A549 treated with dexamethasone at 1 μM for 4 hours (cell line): ENCODE measurements around the gene DLGAP5. TPM values are rescaled to one million over a fixed set of nuclear protein-coding genes. Genes with fewer than 3 reads are reported as not detected.

ENCODE experiments used
- total RNA-seq: library from RNA; stranded (reverse); fragments of 200-300 nt; extraction: Qiagen RNA extraction; gene quantifications from 5 replicates; pipeline ENCODE4 v1.2.3, GENCODE V29; 2022

Gene DLGAP5
- 28.2 to 35.2 TPM (median 32.9 TPM) in 5 replicates for total RNA-seq

GRCh38 chr14:55191203-55192053 is at the start of gene DLGAP5:
TSS of gene DLGAP5 (minus strand) at chr14:55191585. CDS start at chr14:55189179, 2,406 bp downstream.

GRCh38 chr14:55129086-55129427 is 62.3 kb downstream of the DLGAP5 start, which contains the start of gene LGALS3:
TSS of gene LGALS3 (plus strand) at chr14:55129252. CDS start at chr14:55137374, 8,122 bp downstream.

Other genes with a start within 250 kb of the DLGAP5 start
- 10.2 to 13.7 TPM (median 11.9 TPM) in 5 replicates for gene WDHD1, start 164.5 kb downstream of the DLGAP5 start, total RNA-seq
- gene SOCS4, start 164.3 kb downstream of the DLGAP5 start, total RNA-seq: 8.9 to 11.6 TPM (median 9.5 TPM) in 5 replicates
- gene MAPK1IP1L, start 139.9 kb downstream of the DLGAP5 start, total RNA-seq: 108 to 153 TPM (median 140 TPM) in 5 replicates
- 155 to 178 TPM (median 164 TPM) in 5 replicates for gene LGALS3, start 62.3 kb downstream of the DLGAP5 start, total RNA-seq
- gene FBXO34, start 79.8 kb upstream of the DLGAP5 start, total RNA-seq: 11.9 to 16.7 TPM (median 15.8 TPM) in 5 replicates
- gene ATG14, start 220.2 kb upstream of the DLGAP5 start, total RNA-seq: 5.0 to 6.6 TPM (median 5.8 TPM) in 5 replicates
- gene TBPL2, start 249.0 kb upstream of the DLGAP5 start, total RNA-seq: not detected in 5 replicates